Peyer's patch (tissue), 4 donors: ENCODE data around the gene SRRT. TPM values are rescaled to one million over a fixed set of nuclear protein-coding genes. Genes with fewer than 3 reads are reported as not detected.

ENCODE experiments used
- DNase-seq, 3 donors: peaks; one replicate each; pipeline ENCODE4 v3.0.0-alpha.2; 2017 to 2019
- H3K27ac ChIP-seq, 4 donors: fragments of 200-600 bp; sonication (generic); one replicate each; pipeline ENCODE4 v1.5.1; 2016 to 2019
- H3K27me3 ChIP-seq, 2 donors: fragments of 200-600 bp; sonication (generic); one replicate each; pipeline ENCODE4 v1.5.1; 2019
- H3K36me3 ChIP-seq, 3 donors: fragments of 200-600 bp; sonication (generic); one replicate each; pipeline ENCODE4 v1.5.1; 2016 to 2019
- H3K4me1 ChIP-seq, 4 donors: fragments of 200-600 bp; sonication (generic); one replicate each; pipeline ENCODE4 v1.5.1; 2016 to 2019
- H3K4me3 ChIP-seq, 4 donors: fragments of 200-600 bp; sonication (generic); 1 replicate in 3 of 4; 2 replicates in 1 of 4; pipeline ENCODE4 v1.5.1; 2016 to 2019; ENCODE audit warnings: mild to moderate bottlenecking in 1 of 4
- H3K9me3 ChIP-seq, 4 donors: fragments of 200-600 bp; sonication (generic); one replicate each; pipeline ENCODE4 v1.5.1; 2016 to 2019; ENCODE audit warnings: mild to moderate bottlenecking in 1 of 4
- POLR2A ChIP-seq, 2 donors: fragments of 450-650 bp; IDR thresholded peaks; one replicate each; pipeline ENCODE4 v1.5.1; 2017; ENCODE audit warnings: antibody characterized with exemption in 2 of 2, mild to moderate bottlenecking in 2 of 2, moderate library complexity in 2 of 2
- total RNA-seq, 4 donors: library from RNA; depleted of rRNA; stranded (reverse); fragments of >200 nt; gene quantifications; one replicate each; pipeline ENCODE4 v1.1.0, GENCODE V29; 2016
- TF ChIP-seq, protein P1 (sequence below), 6 experiments: fragments of 450-650 bp in 4 of 6; fragments of 200-600 bp in 2 of 6; sonication (generic) in 1 of 6; IDR thresholded peaks; one replicate each; pipeline ENCODE4 v1.5.1; 2017 to 2019; ENCODE audit warnings: antibody characterized with exemption in 6 of 6, mild to moderate bottlenecking in 3 of 6, moderate library complexity in 1 of 6

Gene SRRT
- total RNA-seq, 4 donors from 2014 or later = 60.9 to 272 (median 113) TPM

DNA sequence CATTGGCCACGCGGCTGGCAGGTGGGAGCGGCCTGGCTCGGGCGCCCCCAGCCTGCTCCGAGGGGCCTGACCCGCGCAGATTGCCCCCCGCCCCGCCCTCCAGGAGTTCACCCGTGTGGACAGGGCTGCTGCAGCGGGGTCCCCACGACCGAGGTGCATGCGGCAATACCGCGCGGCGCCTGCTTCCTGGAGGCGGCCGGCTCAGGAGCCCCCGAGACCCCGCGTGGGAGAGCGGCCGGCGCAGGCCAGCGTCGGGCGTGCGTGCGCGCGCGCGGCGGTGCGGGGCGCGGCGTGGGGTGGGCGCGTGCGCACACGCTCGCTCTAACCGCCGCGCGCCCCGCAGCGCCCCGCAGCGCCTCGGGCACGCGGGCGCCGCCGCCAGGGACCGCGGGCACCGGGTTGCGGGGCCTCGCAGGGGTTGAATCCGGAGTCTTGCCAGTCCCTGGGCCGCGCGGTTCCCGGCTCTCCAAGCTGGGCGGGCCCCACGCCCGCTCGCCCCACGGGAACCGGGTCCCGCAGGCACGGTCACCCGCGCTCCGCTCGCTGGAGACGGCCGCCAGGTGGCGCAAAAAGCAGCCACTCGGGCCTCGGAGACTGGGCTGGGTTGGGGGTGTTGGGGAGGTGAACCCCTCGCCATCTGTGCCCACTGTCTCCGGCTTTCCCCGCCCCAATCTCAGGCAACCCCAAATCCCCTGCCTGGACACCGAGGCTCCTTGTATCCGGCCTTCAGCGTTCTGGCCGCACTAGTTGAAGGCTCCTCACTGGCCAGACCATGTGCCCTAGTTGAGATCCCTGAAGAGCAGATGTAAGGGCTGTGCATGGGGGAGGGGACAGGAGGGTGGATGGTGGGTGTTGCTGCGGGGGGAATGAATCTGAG lies 22.1 kb downstream of the SRRT start:
- peak in 2 of 3 donors; percentile 83 to 88 for DNase-seq
- no peak for TF ChIP-seq POLR2A (IDR thresholded peaks at IDR 0.05)
- TF ChIP-seq, protein P1, sequence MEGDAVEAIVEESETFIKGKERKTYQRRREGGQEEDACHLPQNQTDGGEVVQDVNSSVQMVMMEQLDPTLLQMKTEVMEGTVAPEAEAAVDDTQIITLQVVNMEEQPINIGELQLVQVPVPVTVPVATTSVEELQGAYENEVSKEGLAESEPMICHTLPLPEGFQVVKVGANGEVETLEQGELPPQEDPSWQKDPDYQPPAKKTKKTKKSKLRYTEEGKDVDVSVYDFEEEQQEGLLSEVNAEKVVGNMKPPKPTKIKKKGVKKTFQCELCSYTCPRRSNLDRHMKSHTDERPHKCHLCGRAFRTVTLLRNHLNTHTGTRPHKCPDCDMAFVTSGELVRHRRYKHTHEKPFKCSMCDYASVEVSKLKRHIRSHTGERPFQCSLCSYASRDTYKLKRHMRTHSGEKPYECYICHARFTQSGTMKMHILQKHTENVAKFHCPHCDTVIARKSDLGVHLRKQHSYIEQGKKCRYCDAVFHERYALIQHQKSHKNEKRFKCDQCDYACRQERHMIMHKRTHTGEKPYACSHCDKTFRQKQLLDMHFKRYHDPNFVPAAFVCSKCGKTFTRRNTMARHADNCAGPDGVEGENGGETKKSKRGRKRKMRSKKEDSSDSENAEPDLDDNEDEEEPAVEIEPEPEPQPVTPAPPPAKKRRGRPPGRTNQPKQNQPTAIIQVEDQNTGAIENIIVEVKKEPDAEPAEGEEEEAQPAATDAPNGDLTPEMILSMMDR (IDR thresholded peaks at IDR 0.05) = peak; percentile 61 to 91 (median 77)
- Histone ChIP-seq H3K27ac (peak overlapping the region in 3 of 4 donors; percentile 36 to 86 (median 82)), H3K4me1 (peaks cover 0 to 44% (median 17%) of the 10 kb centered on the region in 4 donors), H3K9me3 (no peaks in the 10 kb centered on the region), H3K27me3 (peaks cover 0 to 16% of the 10 kb centered on the region in 2 donors), H3K4me3 (peak overlapping the region in 3 of 4 donors; percentile 60 to 70 (median 62)), H3K36me3 (no peaks in the 10 kb centered on the region)

DNA sequence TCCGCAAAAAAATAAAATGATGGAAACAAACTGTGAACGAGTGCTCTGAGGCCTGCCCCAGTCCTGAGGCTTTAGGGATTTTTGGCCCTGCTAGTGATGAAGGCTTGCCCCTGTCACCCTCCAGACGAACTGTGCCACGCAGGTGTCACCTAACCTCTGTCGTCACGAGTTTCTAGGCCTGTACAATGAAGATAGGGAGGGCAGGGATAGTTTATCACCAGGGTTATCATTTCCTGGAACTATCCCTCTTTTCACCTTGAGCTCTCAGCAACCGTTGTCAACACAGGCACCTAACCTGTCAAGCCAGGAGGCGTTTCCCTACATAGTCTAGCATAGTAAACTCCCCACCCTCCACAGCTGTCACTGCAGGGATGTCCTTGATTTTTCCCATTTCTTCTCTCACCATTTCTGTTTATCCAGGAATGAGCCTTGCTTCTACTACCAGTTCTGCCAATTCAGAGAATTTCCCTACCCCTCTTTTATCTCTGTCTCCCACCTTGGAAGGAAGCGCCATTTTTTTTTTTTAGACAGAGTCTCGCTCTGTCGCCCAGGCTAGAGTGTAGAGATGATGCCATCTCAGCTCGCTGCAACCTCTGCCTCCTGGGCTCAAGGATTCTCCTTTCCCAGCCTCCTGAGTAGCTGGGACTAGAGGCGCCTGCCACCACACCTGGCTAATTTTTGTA lies 23.0 kb downstream of the SRRT start:
- Histone ChIP-seq H3K4me3 (no peak overlapping the region), H3K4me1 (peaks cover 0 to 51% (median 17%) of the 10 kb centered on the region in 4 donors), H3K36me3 (no peaks in the 10 kb centered on the region), H3K27me3 (peaks cover 0 to 16% of the 10 kb centered on the region in 2 donors), H3K9me3 (no peaks in the 10 kb centered on the region), H3K27ac (peak overlapping the region in 3 of 4 donors; percentile 36 to 86 (median 82))
- peak in 2 of 3 donors; percentile 69 to 81 for DNase-seq
- peak in 1 of 2 donors; percentile 46 for TF ChIP-seq POLR2A (IDR thresholded peaks at IDR 0.05)
- TF ChIP-seq, protein P1 (IDR thresholded peaks at IDR 0.05) = peak in 1 of 6 experiments; percentile 7

DNA sequence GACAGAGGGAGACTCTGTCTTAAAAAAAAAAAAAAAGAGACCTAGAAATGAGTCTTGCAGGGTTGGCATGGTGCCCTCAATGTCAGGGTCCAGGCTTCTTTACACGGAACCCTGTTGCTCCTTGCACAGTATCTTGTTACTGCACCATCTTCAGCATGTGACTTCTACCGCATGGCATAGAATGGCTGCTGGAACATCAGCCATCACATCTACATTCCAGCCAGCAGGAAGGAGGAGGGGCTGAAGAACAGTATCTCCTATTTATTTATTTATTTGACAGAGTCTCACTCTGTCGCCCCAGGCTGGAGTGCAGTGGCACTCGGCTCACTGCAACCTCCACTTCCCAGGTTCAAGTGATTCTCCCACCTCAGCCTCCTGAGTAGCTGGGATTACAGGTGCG lies 24.5 kb downstream of the SRRT start:
- Histone ChIP-seq H3K9me3 (no peaks in the 10 kb centered on the region), H3K27ac (no peak overlapping the region), H3K36me3 (no peaks in the 10 kb centered on the region), H3K27me3 (peaks cover 0 to 16% of the 10 kb centered on the region in 2 donors), H3K4me3 (no peak overlapping the region), H3K4me1 (peaks cover 0 to 44% (median 17%) of the 10 kb centered on the region in 4 donors)
- no peak for DNase-seq
- TF ChIP-seq POLR2A (IDR thresholded peaks at IDR 0.05) = no peak
- TF ChIP-seq, protein P1 (IDR thresholded peaks at IDR 0.05) = no peak

DNA sequence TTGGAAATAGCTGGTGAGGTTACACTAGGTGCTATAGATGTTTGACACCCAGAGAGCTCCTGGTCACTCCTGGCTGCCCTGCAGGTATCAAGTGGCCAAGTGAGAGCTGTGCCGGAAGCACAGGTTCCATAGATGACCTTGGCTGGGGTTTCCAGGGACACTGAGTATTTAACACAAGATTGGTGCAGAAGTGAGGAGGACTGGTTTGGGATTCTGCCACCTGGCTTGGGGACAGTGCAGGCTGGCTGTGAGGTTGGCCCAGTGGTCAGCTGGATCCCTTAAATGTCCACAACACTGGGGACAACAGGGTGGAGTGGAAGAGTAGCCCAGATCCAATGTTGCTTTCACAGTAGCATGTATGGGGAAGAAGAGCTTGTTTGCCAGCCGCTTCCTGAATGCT lies 26.1 kb downstream of the SRRT start:
- Histone ChIP-seq H3K9me3 (no peaks in the 10 kb centered on the region), H3K27me3 (peaks cover 0 to 7% of the 10 kb centered on the region in 2 donors), H3K27ac (peak overlapping the region in 2 of 4 donors; percentile 83 to 88), H3K36me3 (no peaks in the 10 kb centered on the region), H3K4me1 (peaks cover 0 to 29% (median 6%) of the 10 kb centered on the region in 4 donors), H3K4me3 (no peak overlapping the region)
- TF ChIP-seq, protein P1 (IDR thresholded peaks at IDR 0.05) = no peak
- no peak for TF ChIP-seq POLR2A (IDR thresholded peaks at IDR 0.05)
- no peak for DNase-seq

DNA sequence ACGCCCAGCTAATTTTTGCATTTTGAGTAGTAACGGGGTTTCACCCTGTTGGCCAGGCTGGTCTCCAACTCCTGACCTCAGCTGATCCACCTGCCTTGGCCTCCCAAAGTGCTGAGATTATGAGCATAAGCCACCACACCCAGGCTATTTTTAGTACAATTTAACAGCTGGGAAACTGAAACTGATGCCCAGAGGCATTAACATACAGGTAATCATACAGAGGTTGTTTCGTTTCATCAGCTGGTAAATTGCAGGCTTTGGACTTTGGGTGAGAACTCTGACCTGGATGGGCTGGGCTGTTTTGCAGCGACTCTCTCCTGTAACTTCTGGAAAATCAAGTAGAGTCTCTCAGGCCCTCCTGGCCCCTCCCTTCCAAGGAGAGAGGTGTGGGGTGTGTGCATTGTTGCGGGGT lies 27.0 kb downstream of the SRRT start:
- Histone ChIP-seq H3K27ac (peak overlapping the region in 3 of 4 donors; percentile 53 to 88 (median 83)), H3K4me3 (no peak overlapping the region), H3K27me3 (no peaks in the 10 kb centered on the region), H3K9me3 (no peaks in the 10 kb centered on the region), H3K4me1 (peaks cover 0 to 21% (median 0%) of the 10 kb centered on the region in 4 donors), H3K36me3 (no peaks in the 10 kb centered on the region)
- TF ChIP-seq, protein P1 (IDR thresholded peaks at IDR 0.05) = no peak
- TF ChIP-seq POLR2A (IDR thresholded peaks at IDR 0.05) = peak in 1 of 2 donors; percentile 50
- DNase-seq = peak in 2 of 3 donors; percentile 77 to 83
